Neural progenitor cell (in vitro differentiated cells): Measurements from ENCODE around the gene DVL2.

Source experiments
- CTCF ChIP-seq: fragments of 200-600 bp; sonication (generic); IDR thresholded peaks from 2 replicates; pipeline ENCODE4 v1.5.1; 2017; ENCODE audit warnings: antibody characterized with exemption, mild to moderate bottlenecking
- EZH2 ChIP-seq: fragments of 200-600 bp; sonication (generic); IDR thresholded peaks from 2 replicates; pipeline ENCODE4 v1.6.1; 2017; ENCODE audit warnings: antibody characterized with exemption, mild to moderate bottlenecking, moderate library complexity
- EZH2phosphoT487 ChIP-seq: fragments of 200-600 bp; sonication (generic); IDR thresholded peaks from 2 replicates; pipeline ENCODE4 v1.6.1; 2017; ENCODE audit warnings: antibody characterized with exemption

- TF ChIP-seq CTCF (no peak), EZH2 (no peak), EZH2phosphoT487 (no peak)
Measured at GRCh38 chr17:7283471-7284216, 49.3 kb upstream of the DVL2 start.
